Right lobe of liver (tissue), 4 donors: ENCODE data around the gene FBLN1.

ENCODE experiments used
- CTCF ChIP-seq, 4 donors: fragments of 200-600 bp in 3 of 4; fragments of 450-650 bp in 1 of 4; IDR thresholded peaks; one replicate each; pipeline versions ENCODE4 v1.5.1 to v1.8.0; 2016 to 2022; ENCODE audit warnings: antibody characterized with exemption in 4 of 4, mild to moderate bottlenecking in 2 of 4
- POLR2A ChIP-seq: fragments of 450-650 bp; IDR thresholded peaks from one replicate; pipeline ENCODE4 v1.6.1; 2017; ENCODE audit warnings: antibody characterized with exemption, mild to moderate bottlenecking
- donor health status: DM: no; HTN: no; CAD: no.
- donor health status: DM: no; HTN: no; CAD: no.
- donor health status: DM: no; HTN: yes; CAD: no.

- no peak for TF ChIP-seq CTCF (IDR thresholded peaks at IDR 0.05)
- TF ChIP-seq POLR2A: no peak
These were observed 2.9 kb upstream of the FBLN1 start for GRCh38 chr22:45499746-45500145.
